ENCODE data around the gene ZNF592.

DNA sequence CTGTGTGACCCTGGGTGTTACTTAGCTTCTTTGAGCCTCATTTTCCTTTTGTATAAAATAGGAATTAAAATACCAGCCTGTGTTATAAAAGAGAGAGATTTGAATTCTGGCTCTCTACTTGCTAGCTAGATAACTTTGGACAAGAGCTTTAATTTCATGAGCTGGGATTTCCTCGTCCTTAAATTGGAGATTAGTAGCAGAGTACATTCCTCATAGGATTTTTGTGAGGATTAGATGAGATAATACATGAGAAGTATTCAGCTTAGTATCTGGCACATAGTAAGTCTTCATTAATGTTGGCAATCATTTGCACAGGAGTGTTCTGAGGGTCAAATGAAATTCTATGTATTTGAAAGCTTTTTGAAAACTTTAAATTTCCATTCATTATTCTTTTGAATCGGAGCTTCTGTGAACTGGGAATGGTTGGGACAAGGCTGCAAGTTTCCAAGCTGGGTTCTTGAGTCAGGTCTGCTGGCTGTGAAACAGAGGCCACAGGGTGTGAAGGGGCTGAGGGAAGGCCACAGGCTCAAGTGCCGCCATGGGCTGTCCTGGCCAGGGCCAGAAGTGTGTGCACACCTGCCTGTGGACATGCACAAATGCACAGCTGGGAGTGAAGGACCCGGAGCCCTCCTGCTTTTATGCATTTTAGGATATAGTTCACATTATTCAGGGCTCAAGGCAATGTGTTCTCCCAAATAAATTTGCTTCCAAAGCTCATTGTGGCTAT lies 86.0 kb downstream of the ZNF592 start:
- TF ChIP-seq, protein P1, sequence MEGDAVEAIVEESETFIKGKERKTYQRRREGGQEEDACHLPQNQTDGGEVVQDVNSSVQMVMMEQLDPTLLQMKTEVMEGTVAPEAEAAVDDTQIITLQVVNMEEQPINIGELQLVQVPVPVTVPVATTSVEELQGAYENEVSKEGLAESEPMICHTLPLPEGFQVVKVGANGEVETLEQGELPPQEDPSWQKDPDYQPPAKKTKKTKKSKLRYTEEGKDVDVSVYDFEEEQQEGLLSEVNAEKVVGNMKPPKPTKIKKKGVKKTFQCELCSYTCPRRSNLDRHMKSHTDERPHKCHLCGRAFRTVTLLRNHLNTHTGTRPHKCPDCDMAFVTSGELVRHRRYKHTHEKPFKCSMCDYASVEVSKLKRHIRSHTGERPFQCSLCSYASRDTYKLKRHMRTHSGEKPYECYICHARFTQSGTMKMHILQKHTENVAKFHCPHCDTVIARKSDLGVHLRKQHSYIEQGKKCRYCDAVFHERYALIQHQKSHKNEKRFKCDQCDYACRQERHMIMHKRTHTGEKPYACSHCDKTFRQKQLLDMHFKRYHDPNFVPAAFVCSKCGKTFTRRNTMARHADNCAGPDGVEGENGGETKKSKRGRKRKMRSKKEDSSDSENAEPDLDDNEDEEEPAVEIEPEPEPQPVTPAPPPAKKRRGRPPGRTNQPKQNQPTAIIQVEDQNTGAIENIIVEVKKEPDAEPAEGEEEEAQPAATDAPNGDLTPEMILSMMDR (IDR thresholded peaks at IDR 0.05; ENCODE audit: extremely low read depth in 1 of 2, insufficient read depth in 1 of 2, low read depth in 1 of 2, low read length in 2 of 2): no peak
- TF ChIP-seq FOS (IDR thresholded peaks at IDR 0.05; ENCODE audit: borderline replicate concordance, insufficient read depth, low read length) (no peak), POLR2A (IDR thresholded peaks at IDR 0.05; ENCODE audit: low read depth, low read length) (no peak), POLR2AphosphoS5 (IDR thresholded peaks at IDR 0.05; ENCODE audit: insufficient read depth, low read depth, low read length) (no peak)
- TF ChIP-seq, protein P2, sequence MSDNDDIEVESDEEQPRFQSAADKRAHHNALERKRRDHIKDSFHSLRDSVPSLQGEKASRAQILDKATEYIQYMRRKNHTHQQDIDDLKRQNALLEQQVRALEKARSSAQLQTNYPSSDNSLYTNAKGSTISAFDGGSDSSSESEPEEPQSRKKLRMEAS (IDR thresholded peaks at IDR 0.05; ENCODE audit: insufficient read depth, insufficient read length): no peak
